Hematopoietic multipotent progenitor cell treated with erythropoietin and hydrocortisone succinate and interleukin-3 and kit ligand, for 17 days (in vitro differentiated cells): ENCODE results near the gene TAS1R3.
A peak's percentile ranks its signal among the peaks of the same experiment; 100 is the strongest.
"Not testable (repeated sequence)": the region's sequence is repeated elsewhere in the genome, so short reads cannot be mapped to it uniquely, and the experiment has no call there.

Experiments used
- DNase-seq: peaks from one replicate; pipeline ENCODE4 v3.0.0-alpha.2; 2015; ENCODE audit warnings: low spot score

TAS1R3 gene

GRCh38 chr1:1309251-1310108 lies 21.6 kb upstream of the TAS1R3 start:
- no peak for DNase-seq

- no peak for DNase-seq
Measured at GRCh38 chr1:1310109-1310385, 21.0 kb upstream of the TAS1R3 start.

- no peak for DNase-seq
Measured at GRCh38 chr1:1310476-1311053, 20.5 kb upstream of the TAS1R3 start.

- no peak for DNase-seq
Measured at GRCh38 chr1:1311107-1312104, 19.7 kb upstream of the TAS1R3 start.

GRCh38 chr1:1312450-1313314 lies 18.4 kb upstream of the TAS1R3 start:
- no peak for DNase-seq

GRCh38 chr1:1313500-1314236 lies 17.4 kb upstream of the TAS1R3 start:
- no peak for DNase-seq

GRCh38 chr1:1314237-1314586 lies 16.9 kb upstream of the TAS1R3 start:
- DNase-seq = no peak

- no peak for DNase-seq
Measured at GRCh38 chr1:1314678-1315335, 16.3 kb upstream of the TAS1R3 start.

- no peak for DNase-seq
Measured at GRCh38 chr1:1315435-1315954, 15.6 kb upstream of the TAS1R3 start.

- DNase-seq = not testable (repeated sequence)
Measured at GRCh38 chr1:1316199-1316598, 14.9 kb upstream of the TAS1R3 start.

GRCh38 chr1:1317420-1317819 lies 13.7 kb upstream of the TAS1R3 start:
- DNase-seq = no peak

GRCh38 chr1:1318131-1318652 lies 12.9 kb upstream of the TAS1R3 start:
- DNase-seq = peak; percentile 81

- no peak for DNase-seq
Measured at GRCh38 chr1:1318777-1319645, 12.1 kb upstream of the TAS1R3 start.

GRCh38 chr1:1319646-1319941 lies 11.5 kb upstream of the TAS1R3 start:
- DNase-seq = no peak

- DNase-seq = no peak
Measured at GRCh38 chr1:1320666-1321448, 10.2 kb upstream of the TAS1R3 start.

- DNase-seq = no peak
Measured at GRCh38 chr1:1321477-1321876, 9.6 kb upstream of the TAS1R3 start.

GRCh38 chr1:1322418-1322817 lies 8.7 kb upstream of the TAS1R3 start:
- no peak for DNase-seq

- DNase-seq = no peak
Measured at GRCh38 chr1:1322952-1323351, 8.1 kb upstream of the TAS1R3 start.
